Daoy (cell line): ENCODE results near the gene SSR1. TPM values are rescaled to one million over a fixed set of nuclear protein-coding genes. Genes with fewer than 3 reads are reported as not detected.
"Not testable (repeated sequence)": the region's sequence is repeated elsewhere in the genome, so short reads cannot be mapped to it uniquely, and the experiment has no call there.

Experiments
- DNase-seq: peaks from one replicate; pipeline ENCODE4 v3.0.0-alpha.2; 2015; ENCODE audit warnings: low read depth
- total RNA-seq: library from RNA; depleted of rRNA; stranded (reverse); fragments of >200 nt; shearing (Covaris generic); gene quantifications from 2 replicates; pipeline ENCODE4 v1.2.3, GENCODE V29; 2014; rRNA removed

The SSR1 gene
- total RNA-seq = 154 and 200 TPM in 2 replicates

DNA sequence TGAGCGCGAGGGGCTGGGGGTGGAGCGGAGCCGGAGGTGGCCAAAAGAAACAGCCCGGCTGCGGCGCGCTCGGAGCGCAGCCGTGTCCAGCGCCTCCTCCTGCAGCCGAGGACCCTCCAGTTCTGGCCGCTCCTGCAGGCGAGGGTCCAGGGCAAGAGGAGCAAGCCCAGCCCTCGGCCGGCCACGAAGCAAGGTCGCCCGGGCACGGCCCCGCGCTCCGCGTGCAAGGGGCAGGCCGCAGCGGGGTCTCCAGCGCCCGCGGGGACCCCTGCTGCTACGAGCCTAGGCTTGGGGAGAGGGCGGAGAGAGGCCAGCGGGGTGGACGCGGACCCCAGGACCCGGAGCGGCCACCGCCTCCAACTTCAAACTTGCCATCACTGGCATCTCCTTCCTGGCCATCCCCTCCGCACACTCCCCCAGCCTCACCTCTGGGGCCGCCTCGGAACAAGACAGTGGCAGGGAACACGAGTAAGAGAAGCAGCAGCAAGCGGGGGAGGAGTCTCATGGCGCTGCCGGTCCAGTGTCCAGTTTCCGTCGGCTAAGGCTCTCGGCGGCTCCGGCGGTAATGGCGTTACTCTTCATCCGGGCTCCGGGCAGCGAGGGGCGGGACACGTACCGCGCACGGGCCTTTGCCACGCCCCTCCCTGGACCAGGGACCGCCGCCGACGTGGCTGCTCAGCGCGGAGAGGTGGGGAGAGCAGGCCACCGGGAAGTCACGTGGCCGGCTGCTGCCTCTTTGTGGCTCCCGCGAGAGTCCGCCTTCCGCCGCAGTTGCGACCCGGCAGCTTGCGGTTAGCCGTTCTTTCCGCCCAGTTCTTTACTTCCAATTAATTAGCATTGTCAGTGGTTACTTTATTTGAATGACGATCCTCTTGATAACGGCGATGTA lies at the start of gene SSR1:
TSS of gene SSR1 (minus strand) at position 584 of the 889 bp plus-strand sequence. CDS start at position 505, 79 bp downstream.
- peak; percentile 100 for DNase-seq

DNA sequence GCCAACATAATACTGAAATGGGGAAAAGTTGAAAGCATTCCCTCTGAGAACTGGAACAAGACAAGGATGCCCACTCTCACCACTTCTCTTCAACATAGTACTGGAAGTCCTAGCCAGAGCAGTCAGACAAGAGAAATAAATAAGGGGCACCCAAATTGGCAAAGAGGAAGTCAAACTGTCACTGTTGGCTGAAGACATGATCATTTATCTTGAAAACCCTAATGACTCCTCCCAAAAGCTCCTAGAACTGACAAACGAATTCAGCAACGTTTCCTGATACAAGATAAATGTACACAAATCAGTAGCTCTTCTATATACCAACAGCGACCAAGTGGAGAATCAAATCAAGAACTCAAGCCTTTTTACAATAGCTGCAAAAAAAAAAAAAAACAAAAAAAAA lies 38.9 kb upstream of the SSR1 start:
- DNase-seq = not testable (repeated sequence)

DNA sequence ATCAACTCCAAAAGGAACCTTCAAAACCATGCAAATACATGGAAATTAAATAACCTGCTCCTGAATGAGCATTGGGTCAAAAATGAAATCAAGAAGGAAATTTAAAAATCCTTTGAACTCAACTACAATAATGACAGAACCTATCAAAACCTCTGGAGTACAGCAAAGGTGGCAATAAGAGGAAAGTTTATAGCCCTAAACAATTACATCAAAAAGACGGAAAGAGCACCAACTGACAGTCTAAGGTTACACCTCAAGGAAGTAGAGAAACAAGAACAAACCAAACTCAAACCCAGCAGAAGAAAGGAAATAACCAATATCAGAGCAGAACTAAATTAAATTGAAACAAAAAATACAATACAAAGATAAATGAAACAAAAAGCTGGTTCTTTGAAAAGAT lies 37.6 kb upstream of the SSR1 start:
- DNase-seq = not testable (repeated sequence)

DNA sequence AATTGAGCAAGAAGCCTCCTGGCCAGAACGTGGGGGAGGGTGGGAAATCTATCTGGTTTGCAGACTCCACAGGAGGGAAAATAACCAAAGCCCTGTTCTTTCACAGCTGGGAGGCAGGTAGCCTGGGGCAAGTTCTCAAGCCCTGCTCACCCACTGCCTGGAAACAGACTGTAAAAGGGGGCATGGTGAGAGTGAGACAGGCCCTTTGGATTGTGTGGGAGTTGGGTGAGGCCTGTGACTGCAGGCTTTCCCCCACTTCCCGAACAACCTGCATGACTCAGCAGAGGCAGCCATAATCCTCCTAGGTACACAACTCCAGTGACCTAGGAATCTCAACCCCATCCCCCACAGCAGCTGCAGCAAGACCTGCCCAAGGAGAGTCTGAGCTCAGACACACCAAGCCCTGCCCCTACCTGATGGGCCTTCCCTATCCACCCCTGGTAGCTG lies 34.6 kb upstream of the SSR1 start:
- DNase-seq = peak; percentile 81

DNA sequence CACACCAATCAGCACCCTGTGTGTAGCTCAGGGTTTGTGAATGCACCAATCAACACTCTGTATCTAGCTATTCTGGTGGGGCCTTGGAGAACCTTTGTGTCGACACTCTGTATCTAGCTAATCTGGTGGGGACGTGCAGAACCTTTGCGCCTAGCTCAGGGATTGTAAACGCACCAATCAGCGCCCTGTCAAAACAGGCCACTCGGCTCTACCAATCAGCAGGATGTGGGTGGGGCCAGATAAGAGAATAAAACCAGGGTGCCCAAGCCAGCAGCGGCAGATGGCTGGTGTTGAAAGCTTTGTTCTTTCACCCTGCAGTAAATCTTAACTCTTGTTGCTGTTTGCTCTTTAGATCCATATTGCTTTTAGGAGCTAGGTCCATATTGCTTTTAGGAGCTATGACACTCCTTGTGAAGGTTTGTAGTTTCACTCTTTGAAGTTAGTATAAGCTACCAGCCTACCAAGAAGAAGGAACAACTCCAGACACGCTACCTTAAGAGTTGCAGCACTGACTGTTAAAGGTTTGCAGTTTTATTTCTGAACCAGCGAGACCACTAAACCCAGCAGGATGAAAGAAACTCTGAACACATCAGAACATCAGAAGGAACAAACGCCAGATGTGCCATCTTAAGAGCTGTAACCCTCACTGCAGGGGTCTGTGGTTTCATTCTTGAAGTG lies 31.9 kb upstream of the SSR1 start:
- DNase-seq = not testable (repeated sequence)

DNA sequence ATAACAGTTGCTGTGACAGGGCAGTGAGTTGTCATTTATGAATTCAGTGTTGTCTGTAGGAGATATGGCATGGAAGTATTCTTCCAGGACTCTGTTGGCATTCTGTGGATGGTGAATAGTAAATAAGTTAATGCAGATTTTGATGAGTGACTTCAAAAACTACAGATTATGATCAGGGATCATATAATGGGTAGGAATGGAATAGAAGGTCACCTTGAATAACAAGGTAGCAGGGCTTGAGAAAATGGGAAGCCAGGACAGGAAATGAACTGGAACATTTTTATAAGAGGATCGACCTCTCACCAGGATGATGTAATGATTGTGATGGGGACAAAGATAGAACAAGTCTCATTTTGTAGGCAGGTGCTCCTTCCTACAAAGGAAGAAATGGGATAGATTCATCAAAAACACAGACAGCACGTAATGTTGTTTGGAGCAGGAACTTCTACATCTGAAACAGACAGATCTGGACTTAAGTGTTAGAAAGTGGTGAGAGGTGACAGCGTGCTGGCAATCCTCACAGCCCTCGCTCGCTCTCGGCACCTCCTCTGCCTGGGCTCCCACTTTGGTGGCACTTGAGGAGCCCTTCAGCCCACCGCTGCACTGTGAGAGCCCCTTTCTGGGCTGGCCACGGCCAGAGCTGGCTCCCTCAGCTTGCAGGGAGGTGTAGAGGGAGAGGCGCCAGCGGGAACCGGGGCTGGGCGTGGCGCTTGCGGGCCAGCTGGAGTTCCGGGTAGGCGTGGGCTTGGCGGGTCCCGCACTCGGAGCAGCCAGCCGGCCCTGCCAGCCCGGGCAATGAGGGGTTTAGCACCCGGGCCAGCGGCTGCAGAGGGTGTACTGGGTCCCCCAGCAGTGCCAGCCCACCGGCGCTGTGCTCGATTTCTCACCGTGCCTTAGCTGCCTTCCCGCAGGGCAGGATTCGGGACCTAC lies 30.8 kb upstream of the SSR1 start:
- DNase-seq = no peak

DNA sequence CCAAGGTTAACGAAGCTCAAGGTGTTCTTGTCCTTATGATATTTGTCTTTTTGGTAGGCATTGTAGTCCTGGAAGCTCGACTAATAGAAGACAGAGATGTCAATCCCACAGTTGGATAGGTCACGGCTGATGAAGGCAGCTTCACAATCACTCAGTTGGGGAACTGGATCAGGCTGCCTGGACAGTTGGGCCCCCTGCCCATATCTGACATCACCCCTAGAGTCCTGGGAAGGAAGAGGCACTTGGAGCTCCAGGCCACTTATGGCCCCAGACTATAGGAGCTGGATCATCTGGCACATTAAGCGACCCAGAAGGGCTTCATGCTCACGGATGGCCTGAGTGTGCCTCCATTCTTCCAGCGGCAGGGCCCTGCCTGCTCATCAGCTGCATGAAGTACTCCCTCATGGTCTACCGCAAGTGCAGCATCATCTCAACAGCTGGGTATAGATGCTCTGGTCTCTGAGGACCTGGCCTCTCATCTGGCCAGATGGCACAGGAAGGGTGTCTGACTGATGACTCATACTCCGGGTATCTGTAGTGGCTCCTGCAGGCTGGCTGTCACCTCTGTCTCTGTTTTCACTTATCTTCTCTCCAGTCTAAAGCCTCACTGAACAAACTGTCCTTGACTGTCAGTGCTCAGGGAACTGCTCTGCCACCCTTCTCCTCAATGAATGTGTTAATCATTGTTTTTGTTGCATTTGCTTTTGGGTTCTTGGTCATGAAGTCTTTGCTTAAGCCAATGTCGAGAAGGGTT lies 29.2 kb upstream of the SSR1 start:
- DNase-seq = peak; percentile 36

DNA sequence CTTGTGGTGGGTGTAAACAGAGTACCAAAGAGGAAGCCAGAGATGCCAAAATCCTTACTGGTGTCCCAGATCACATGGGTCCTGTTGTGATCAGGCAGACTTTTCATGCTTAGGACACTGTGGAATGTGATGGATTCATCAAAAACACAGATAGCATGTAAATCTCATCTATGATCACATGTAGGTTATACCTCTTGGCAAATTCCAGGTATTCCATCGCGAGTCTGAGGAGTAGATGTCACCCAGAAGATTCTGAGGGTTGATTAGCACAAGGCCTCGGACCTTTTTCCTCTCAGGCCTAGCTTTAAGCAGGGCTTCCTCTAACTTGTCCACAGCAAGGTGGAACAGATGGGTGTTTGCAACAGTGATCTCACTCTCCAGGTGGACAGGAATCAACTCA lies 28.3 kb upstream of the SSR1 start:
- no peak for DNase-seq

DNA sequence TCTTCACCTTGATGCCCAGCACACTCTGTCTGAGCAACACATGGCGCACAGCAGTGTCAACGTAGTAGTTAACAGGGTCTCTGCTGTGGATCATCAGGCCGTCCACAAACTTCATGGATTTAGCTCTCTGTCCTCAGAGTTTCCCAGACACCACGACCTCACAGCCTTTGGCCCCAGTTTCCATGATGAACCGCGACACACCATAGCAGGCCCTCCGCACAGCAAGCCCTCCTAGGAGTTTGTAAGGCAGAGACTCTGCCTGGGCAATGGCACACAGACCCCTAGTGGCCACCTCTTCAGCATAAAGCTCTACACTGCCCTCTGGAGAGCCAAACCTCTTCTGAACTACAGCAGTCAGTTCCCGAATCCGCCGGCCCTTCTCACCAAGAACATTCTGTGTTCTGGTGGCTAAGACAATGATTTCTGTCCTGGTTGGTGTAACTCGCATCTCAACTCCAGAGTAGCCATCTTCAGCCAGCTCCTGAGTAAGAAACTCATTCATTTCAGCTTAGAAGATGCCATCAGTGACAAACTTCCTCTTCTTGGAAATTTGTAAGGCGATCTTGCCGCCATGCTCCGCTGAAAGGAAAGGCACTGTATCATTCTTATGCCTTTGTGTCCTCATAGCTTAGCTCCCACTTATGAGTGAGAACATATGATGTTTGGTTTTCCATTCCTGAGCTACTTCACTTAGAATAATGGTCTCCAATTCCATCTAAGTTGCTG lies 26.2 kb upstream of the SSR1 start:
- peak; percentile 53 for DNase-seq

DNA sequence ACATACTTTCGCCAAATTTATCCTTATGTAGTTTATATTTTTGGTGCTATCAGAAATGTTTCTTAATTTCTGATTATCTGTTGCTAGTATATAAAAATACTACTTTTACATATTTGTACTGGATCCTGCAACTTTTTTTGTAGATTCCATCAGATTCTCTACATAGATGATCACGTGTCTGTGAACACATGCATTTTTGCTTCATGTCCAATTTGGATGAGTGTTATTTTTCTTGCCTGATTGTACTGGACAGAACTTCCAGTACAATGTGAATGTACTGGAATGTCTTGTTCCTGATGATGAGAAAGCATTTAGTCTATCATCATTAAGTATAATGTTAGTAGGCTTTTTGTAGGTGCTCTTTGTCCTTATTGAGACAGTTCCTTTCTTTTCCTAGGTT lies 25.0 kb upstream of the SSR1 start:
- no peak for DNase-seq

DNA sequence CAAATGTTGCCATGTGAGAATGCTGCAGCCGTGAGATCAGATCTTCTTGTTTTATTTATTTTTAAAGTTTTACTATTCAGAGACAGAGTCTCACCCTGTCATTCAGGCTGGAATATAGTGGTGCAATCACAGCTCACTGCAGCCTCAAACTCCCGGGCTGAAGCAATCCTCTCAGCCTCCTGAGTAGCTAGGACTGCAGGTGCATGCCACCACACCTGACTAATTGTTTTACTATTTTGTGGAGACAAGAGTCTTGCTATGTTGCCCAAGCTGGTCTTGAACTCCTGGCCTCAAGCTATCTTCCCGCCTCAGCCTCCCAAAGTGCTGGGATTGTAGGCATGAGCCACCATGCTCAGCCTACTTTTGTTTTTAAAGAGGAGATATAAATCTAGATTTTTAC lies 22.5 kb upstream of the SSR1 start:
- no peak for DNase-seq

DNA sequence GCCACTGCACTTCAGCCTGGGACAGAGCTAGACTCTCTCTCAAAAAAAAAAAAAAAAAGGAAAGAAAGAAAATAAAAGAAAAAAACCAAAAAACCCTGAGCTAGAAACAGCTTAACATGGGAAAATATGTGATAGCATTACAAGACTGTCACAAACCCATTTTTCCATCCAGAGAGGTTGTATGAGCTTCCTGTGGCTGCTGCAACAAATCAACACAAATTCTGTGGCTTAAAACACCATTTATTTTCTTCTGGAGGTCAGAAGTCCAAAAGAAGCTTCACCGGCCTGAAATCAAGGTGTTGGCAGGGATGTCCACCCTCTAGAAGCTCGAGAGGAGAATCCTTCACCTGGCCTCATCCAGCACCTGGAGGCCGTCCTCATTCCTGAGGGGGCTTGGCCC lies 21.7 kb upstream of the SSR1 start:
- DNase-seq = no peak

DNA sequence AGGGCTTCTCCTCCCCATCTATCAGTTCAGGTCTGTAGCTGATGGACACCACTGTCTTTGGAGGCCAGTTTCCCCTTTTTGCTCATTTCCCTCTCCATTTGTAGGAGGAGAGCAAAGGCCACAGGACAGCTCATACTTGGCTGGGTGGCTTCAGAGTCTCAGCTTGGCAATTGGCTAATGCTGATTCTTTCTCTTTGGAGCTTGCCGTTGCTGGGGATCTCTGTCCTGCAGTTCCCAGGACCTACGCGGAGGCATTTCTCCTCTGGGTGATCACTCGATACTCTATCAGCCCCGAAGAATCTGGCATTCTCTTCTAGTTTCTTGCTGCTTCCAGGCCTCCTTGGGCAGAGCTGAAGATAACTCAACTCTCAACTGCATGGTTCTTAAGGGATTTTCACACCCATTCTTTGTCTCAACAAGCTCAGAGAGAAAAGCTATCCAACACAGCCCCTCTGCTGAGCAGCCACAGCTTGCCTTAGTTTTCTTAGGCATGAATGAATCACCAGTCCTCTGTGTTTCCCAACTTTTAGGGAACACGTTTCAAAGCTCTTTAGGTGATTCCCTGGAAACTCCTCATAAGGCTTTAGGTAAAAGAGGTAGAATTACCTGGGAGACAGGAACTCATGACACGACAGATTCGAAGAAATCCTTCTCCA lies 19.2 kb upstream of the SSR1 start:
- DNase-seq = no peak

DNA sequence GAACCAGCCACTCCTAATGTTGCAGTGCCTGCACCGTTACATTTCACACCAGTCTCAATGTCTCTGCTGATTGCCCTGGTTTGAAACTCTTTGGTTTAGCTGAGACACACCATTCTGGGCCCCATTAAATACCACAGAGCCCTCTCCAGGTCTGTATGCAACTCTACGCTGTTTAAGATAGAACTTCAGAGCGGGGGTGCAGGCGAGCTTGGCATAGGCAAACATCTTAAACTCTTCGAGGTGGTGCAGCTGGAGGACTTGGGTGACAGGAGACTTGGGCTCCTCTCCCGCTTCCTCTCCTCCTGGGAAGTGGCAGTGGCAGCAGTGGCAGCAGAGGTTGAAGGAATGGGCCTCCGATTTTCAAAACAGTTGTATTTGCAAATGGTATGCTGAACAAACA lies 18.5 kb upstream of the SSR1 start:
- no peak for DNase-seq

DNA sequence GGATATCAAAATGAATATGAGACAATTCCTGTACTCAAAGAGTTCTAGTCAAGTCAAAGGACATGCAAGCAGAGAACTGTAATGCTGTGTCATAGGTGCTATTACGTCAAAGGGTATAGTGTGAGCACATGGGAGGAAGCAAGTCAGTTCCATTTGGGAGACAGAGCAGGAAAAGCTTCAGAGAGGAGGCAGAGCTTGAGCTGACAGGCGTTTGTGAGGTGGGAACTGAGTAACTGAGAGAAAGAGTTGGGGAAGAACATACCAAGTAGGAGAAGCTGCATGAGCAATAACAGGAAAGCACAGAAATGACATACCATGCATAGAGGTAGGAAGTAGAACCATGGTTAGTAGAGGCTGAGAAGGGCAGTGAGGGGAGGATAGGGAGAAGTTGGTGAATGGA lies 15.2 kb upstream of the SSR1 start:
- DNase-seq = no peak

DNA sequence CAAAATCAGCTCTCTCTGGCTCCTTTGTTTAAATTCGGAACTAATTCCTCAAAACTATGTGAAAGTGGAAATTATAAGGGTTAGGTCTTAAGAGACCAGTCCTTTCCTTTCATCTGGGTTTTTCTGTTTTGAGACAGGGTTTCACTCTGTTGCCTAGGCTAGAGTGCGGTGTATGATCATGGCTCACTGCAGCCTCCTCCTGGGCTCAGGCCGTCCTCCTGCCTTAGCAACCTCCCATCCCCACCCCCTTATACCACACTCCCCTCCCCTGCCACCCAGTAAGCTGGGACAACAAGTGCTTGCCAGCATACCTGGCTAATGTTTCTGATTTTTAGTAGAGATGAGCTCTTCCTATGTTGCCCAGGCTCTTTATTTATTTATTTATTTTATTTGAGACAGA lies 12.8 kb upstream of the SSR1 start:
- DNase-seq = no peak

DNA sequence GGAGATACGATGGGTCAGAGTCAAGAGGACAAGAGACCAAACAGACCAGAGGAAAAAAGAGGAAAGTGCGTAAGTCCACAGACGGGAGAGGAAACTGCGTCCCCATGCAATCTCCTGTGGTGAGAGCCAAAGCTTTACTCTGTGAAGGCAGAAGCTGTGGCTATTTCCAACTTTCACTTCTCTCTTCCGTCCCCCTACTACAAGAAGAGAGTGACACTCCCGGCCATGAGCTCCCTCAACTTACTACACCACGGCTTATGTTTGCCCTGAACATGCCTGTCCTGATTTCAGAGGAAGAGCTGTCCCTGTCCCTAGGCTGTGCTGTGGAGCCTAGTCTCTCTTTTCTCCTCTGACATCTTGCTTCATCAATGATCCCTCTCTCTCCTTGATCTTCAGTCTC lies 11.5 kb upstream of the SSR1 start:
- no peak for DNase-seq

DNA sequence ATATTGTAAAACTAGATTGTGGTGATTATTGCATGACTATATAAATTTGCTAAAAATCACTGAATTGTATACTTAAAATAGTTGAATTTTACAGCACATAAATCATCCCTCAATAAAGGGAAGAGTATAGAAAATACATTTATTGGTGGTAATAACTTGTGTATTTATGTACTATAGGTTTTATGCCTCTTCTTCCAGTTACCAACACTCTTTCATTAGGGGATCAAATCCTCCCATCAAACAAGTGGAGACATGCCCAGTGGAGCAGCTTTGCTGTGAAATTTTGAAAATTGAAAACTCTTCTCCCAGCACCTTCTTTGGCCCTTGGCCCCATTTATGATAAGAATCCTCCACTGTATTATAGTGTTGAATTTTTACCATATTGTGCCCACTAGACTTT lies 10.1 kb upstream of the SSR1 start:
- no peak for DNase-seq

DNA sequence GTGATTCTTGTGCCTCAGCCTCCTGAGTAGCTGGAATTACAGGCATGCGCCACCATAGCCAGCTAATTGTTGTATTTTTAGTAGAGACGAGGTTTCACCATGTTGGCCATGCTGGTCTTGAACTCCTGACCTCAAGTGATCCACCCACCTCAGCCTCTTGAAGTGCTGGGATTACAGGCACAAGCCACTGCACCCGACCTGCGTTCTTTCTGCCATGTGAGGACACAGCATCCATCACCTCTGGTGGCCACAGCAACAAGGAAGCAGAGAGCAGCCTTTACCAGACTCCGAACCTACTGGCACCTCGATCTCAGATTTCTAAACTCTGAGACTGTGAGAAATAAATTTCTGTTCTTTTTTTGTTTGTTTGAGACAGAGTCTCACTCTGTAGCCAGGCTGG lies 8.9 kb upstream of the SSR1 start:
- DNase-seq = not testable (repeated sequence)

DNA sequence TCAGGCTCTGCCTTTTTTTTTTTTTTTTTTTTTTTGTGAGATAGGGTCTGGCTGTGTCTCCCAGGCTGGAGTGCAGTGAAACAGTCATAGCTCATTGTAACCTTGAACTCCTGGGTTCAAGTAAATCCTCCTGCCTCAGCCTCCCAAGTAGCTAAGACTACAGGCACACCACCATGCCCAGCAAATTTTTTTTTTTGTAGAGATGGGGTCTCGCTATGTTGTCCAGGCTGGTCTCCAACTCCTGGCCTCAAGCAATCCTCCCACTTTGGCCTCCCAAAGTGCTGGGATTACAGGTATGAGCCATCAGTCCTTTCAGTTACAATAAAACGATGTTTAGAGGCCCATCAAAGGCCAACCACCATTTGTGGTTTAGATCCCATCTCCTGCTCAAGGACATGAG lies 6.4 kb upstream of the SSR1 start:
- not testable (repeated sequence) for DNase-seq
